ENCODE measurements around the gene GFAP.
"Not testable (repeated sequence)": the region's sequence is repeated elsewhere in the genome, so short reads cannot be mapped to it uniquely, and the experiment has no call there.

Gene GFAP
- total RNA-seq, result 0 to 0.09 reads per million in 2 donors

GRCh38 chr17:44915321-44915726 is at the start of gene GFAP:
Gene GFAP, minus strand, starts transcription at chr17:44915500. Its CDS starts 14 bp downstream, at chr17:44915486.
- DNase-seq, result no peak

- DNase-seq, result no peak
These were observed 46.6 kb upstream of the GFAP start for GRCh38 chr17:44961921-44962350.

GRCh38 chr17:44960691-44961090 is 45.4 kb upstream of the GFAP start:
- no peak for DNase-seq

- no peak for DNase-seq
These were observed 44.7 kb upstream of the GFAP start for GRCh38 chr17:44959821-44960531.

- DNase-seq, result no peak
These were observed 42.0 kb upstream of the GFAP start for GRCh38 chr17:44956998-44957981.

GRCh38 chr17:44955674-44956425 is 40.5 kb upstream of the GFAP start:
- no peak for DNase-seq

- no peak for DNase-seq
These were observed 37.7 kb upstream of the GFAP start for GRCh38 chr17:44952946-44953475.

- DNase-seq, result no peak
These were observed 33.1 kb upstream of the GFAP start for GRCh38 chr17:44948315-44948795.

GRCh38 chr17:44947461-44948314 is 32.4 kb upstream of the GFAP start, which contains the start of gene KIF18B:
Gene KIF18B, minus strand, starts transcription at chr17:44947773. Its CDS starts 11,429 bp downstream, at chr17:44936344.
- DNase-seq, result peak; percentile 63

- DNase-seq, result not testable (repeated sequence)
These were observed 30.4 kb upstream of the GFAP start for GRCh38 chr17:44945652-44946051.

GRCh38 chr17:44942456-44942855 is 27.2 kb upstream of the GFAP start:
- DNase-seq, result no peak

- no peak for DNase-seq
These were observed 26.5 kb upstream of the GFAP start for GRCh38 chr17:44941712-44942331.

- DNase-seq, result no peak
These were observed 25.5 kb upstream of the GFAP start for GRCh38 chr17:44940768-44941167.

GRCh38 chr17:44940317-44940716 is 25.0 kb upstream of the GFAP start:
- DNase-seq, result no peak

GRCh38 chr17:44935116-44935515 is 19.8 kb upstream of the GFAP start:
- no peak for DNase-seq

- DNase-seq, result no peak
These were observed 19.4 kb upstream of the GFAP start for GRCh38 chr17:44934745-44935105.

- no peak for DNase-seq
These were observed 18.8 kb upstream of the GFAP start for GRCh38 chr17:44933824-44934744.

GRCh38 chr17:44932787-44933097 is 17.4 kb upstream of the GFAP start:
- no peak for DNase-seq

- DNase-seq, result no peak
These were observed 16.9 kb upstream of the GFAP start for GRCh38 chr17:44932096-44932786.

Data from activated gamma-delta T cell (primary cell).